B cell (primary cell): ENCODE data around the gene C19orf85. TPM values are rescaled to one million over a fixed set of nuclear protein-coding genes. Genes with fewer than 3 reads are reported as not detected.

Experiments used
- ATAC-seq: fragments of 200-7000 bp; cut with Tn5 transposase; one replicate; pipeline ENCODE4 v1.10.0; 2021; ENCODE audit warnings: low read depth, mild to moderate bottlenecking, moderate number of reproducible peaks, moderate library complexity
- CTCF ChIA-PET: fragments of 350-600 bp; sonication (Branson Sonifier 250); formaldehyde crosslinking; loops from one replicate; lab custom pipeline; 2021; ENCODE audit warnings: antibody characterized with exemption, inconsistent platforms; lab: Charles Lee
- POLR2A ChIA-PET: fragments of 350-600 bp; sonication (Branson Sonifier 250); formaldehyde crosslinking; loops from one replicate; lab custom pipeline; 2021; ENCODE audit warnings: antibody characterized with exemption; lab: Charles Lee
- DNase-seq: peaks from one replicate; pipeline ENCODE4 v3.0.0; 2013
- H2AFZ ChIP-seq: 2 replicates; pipeline ENCODE4 v1.6.1; 2012; ENCODE audit warnings: mild to moderate bottlenecking, low read depth, low read length; ENCODE audit not compliant: insufficient read depth, poor library complexity, severe bottlenecking
- H3K27ac ChIP-seq, 2 donors: 1 replicate in 1 of 2; 2 replicates in 1 of 2; pipeline ENCODE4 v1.5.1; 2012 to 2013; ENCODE audit warnings: low read length in 2 of 2, mild to moderate bottlenecking in 2 of 2, moderate library complexity in 1 of 2
- H3K27me3 ChIP-seq, 4 experiments: fragments of 200-600 bp in 1 of 4; sonication (generic) in 1 of 4; replicated peaks in 1 of 4; 1 replicate in 2 of 4; 2 replicates in 2 of 4; pipeline versions ENCODE4 v1.6.1 to v1.7.0; 2013 to 2016; ENCODE audit warnings: low read length in 3 of 4, mild to moderate bottlenecking in 2 of 4, mixed read lengths in 1 of 4, moderate library complexity in 1 of 4; ENCODE audit not compliant: insufficient read depth in 4 of 4, control insufficient read depth in 3 of 4; ENCODE audit errors: control extremely low read depth in 1 of 4
- H3K36me3 ChIP-seq, 2 experiments: replicated peaks in 1 of 2; 1 replicate in 1 of 2; 2 replicates in 1 of 2; pipeline versions ENCODE4 v1.6.1 to v1.7.1; 2013; ENCODE audit warnings: low read length in 1 of 2; ENCODE audit not compliant: insufficient read depth in 2 of 2, control insufficient read depth in 1 of 2; ENCODE audit errors: control extremely low read depth in 1 of 2, extremely low read depth in 1 of 2
- H3K4me1 ChIP-seq, 2 donors: fragments of 200-600 bp in 1 of 2; sonication (generic) in 1 of 2; 1 replicate in 1 of 2; 2 replicates in 1 of 2; pipeline versions ENCODE4 v1.5.1 to v1.6.1; 2013 to 2017; ENCODE audit warnings: low read length in 2 of 2; ENCODE audit not compliant: control insufficient read depth in 2 of 2, insufficient read depth in 2 of 2
- H3K4me2 ChIP-seq: replicated peaks from 2 replicates; pipeline ENCODE3; 2012; ENCODE audit warnings: mild to moderate bottlenecking, low read depth, low read length; ENCODE audit not compliant: poor library complexity, severe bottlenecking
- H3K4me3 ChIP-seq, 5 experiments: fragments of 200-600 bp in 1 of 5; sonication (generic) in 1 of 5; 1 replicate in 3 of 5; 2 replicates in 2 of 5; pipeline versions ENCODE4 v1.5.1 to v1.7.0; 2011 to 2016; ENCODE audit warnings: low read length in 4 of 5, mild to moderate bottlenecking in 4 of 5, low read depth in 2 of 5, control low read depth in 1 of 5, moderate library complexity in 1 of 5; ENCODE audit not compliant: insufficient read depth in 1 of 5; ENCODE audit errors: control extremely low read depth in 1 of 5, extremely low read depth in 1 of 5
- H3K79me2 ChIP-seq: fragments of 200-600 bp; sonication (generic); one replicate; pipeline ENCODE4 v1.6.0; 2016; ENCODE audit warnings: low read length; ENCODE audit not compliant: control insufficient read depth, insufficient read depth
- H3K9ac ChIP-seq: fragments of 200-600 bp; sonication (generic); 2 replicates; pipeline ENCODE4 v1.6.1; 2017; ENCODE audit warnings: mild to moderate bottlenecking, low read length, moderate library complexity
- H3K9me3 ChIP-seq, 3 donors: one replicate each; pipeline versions ENCODE4 v1.6.1 to v1.7.1; 2013; ENCODE audit warnings: low read length in 2 of 3; ENCODE audit not compliant: control insufficient read depth in 2 of 3, insufficient read depth in 1 of 3; ENCODE audit errors: control extremely low read depth in 1 of 3
- H4K20me1 ChIP-seq: 2 replicates; pipeline ENCODE4 v1.6.0; 2012; ENCODE audit warnings: mild to moderate bottlenecking, low read length; ENCODE audit not compliant: insufficient read depth, control insufficient read depth, poor library complexity, severe bottlenecking
- H3K27ac Mint-ChIP-seq: one replicate; pipeline ENCODE4 v1.8.0; 2021; ENCODE audit warnings: mixed read lengths
- H3K27me3 Mint-ChIP-seq: one replicate; pipeline ENCODE4 v1.8.0; 2021; ENCODE audit warnings: mixed read lengths
- H3K4me1 Mint-ChIP-seq: one replicate; pipeline ENCODE4 v1.8.0; 2021; ENCODE audit warnings: mixed read lengths
- H3K4me3 Mint-ChIP-seq: one replicate; pipeline ENCODE4 v1.8.0; 2021; ENCODE audit warnings: mixed read lengths
- H3K9me3 Mint-ChIP-seq: one replicate; pipeline ENCODE4 v1.8.0; 2022; ENCODE audit warnings: mixed read lengths; ENCODE audit not compliant: insufficient read depth
- CTCF ChIP-seq: fragments of 200-600 bp; IDR thresholded peaks from one replicate; pipeline ENCODE4 v1.8.0; 2022; ENCODE audit warnings: antibody characterized with exemption, mild to moderate bottlenecking
- EZH2 ChIP-seq: IDR thresholded peaks from 2 replicates; pipeline ENCODE4 v1.6.1; 2012; ENCODE audit warnings: borderline replicate concordance, low read depth, mild to moderate bottlenecking, moderate library complexity, low read length; ENCODE audit not compliant: insufficient read depth, poor library complexity, severe bottlenecking
- WGBS: methylation state at CpG from one replicate; pipeline ENCODE4 v1.1.5; 2013; ENCODE audit warnings: missing lambda C conversion rate; ENCODE audit not compliant: insufficient coverage; 5-methylcytosine and 5-hydroxymethylcytosine counted together
- intact Hi-C: fragments of 100-400 bp; cut with micrococcal nuclease; formaldehyde crosslinking; loops from one replicate; pipeline ENCODE4 v1.10.0; 2022
- polyA plus RNA-seq: library from polyadenylated mRNA; depleted of rRNA; stranded (reverse); fragments of >200 nt; gene quantifications from 2 replicates; pipeline ENCODE4 v1.2.3, GENCODE V29; 2012
- total RNA-seq, 2 donors: library from RNA; stranded (reverse); fragments of 120-200 nt in 1 of 2; gene quantifications; 1 replicate in 1 of 2; 2 replicates in 1 of 2; pipeline versions ENCODE4 v1.2.3 to v1.2.4, GENCODE V29; 2013 to 2022

The C19orf85 gene
- total and polyA plus RNA-seq, 2 donors (not counting 1 experiment from before 2014, with no cell fraction given) = not detected

GRCh38 chr19:55459950-55460657 lies 4.4 kb downstream of the C19orf85 start:
- H3K4me1 Mint-ChIP-seq = peaks cover 20% of the 10 kb centered on the region
- no peak overlapping the region for H3K27ac ChIP-seq
- H3K4me3 Mint-ChIP-seq = peak overlapping the region; percentile 87
- H3K4me3 ChIP-seq = no peak overlapping the region
- TF ChIP-seq EZH2 (no peak), CTCF (no peak)
- no peaks in the 10 kb centered on the region for H3K9me3 Mint-ChIP-seq
- intact Hi-C loops = loop anchor here (2.0 to 5.0 kb wide), 3 partner anchors 43 to 179 kb away; partner anchors contain the start of genes HSPBP1 and UBE2S
- H3K9ac ChIP-seq = no peak overlapping the region
- ATAC-seq (no peak), DNase-seq (no peak)
- H3K4me1 ChIP-seq = peaks cover 10 to 14% of the 10 kb centered on the region in 2 donors
- H3K27me3 ChIP-seq = no peaks in the 10 kb centered on the region
- H2AFZ ChIP-seq = no peak overlapping the region
- H3K36me3 ChIP-seq = peaks cover 0 to 2% of the 10 kb centered on the region in 2 experiments
- 82% methylated on average over 7 of the region's 16 CpGs for WGBS
- peak overlapping the region; percentile 46 for H3K27ac Mint-ChIP-seq
- H4K20me1 ChIP-seq = no peaks in the 10 kb centered on the region
- no peaks in the 10 kb centered on the region for H3K27me3 Mint-ChIP-seq
- ChIA-PET CTCF (interaction anchor here (1.8 to 1.9 kb wide), 2 partner anchors 15 to 44 kb away, joined by 8 to 11 read pairs; partner anchors contain the start of gene ZNF628), POLR2A (interaction anchor here (0.5 to 1.1 kb wide), 2 partner anchors 9 to 16 kb away, joined by 3 to 4 read pairs; no protein-coding TSS in a partner anchor)
- peak overlapping the region; percentile 89 for H3K4me2 ChIP-seq
- H3K79me2 ChIP-seq = no peaks in the 10 kb centered on the region
- peaks cover 0 to 3% (median 0%) of the 10 kb centered on the region in 3 donors for H3K9me3 ChIP-seq

DNA sequence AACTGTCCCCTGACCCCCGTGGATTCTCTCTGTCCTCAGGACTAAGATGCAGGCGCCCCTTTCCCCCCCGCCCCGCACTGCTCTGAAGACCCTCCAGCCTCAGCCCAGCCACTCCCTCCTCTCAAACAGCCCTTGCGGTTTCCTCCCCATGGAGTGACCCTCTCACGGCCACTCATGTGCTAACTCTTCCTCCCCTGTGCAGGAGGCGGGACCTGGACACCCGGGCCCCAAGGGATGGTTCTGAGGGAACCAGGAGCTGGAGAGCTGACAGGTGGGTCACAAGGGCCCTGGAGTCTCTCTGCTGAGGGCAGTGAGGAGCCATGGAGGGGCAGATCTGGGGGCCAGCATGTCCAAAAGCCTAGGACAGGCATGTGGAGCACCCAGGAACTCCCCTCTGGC lies 5.0 kb downstream of the C19orf85 start:
- no peak for ATAC-seq
- H3K27me3 Mint-ChIP-seq = no peaks in the 10 kb centered on the region
- intact Hi-C loops = no loop called here
- H3K36me3 ChIP-seq = peaks cover 0 to 2% of the 10 kb centered on the region in 2 experiments
- no peak for DNase-seq
- WGBS = 83% methylated on average over 5 of the region's 8 CpGs
- H3K79me2 ChIP-seq = no peaks in the 10 kb centered on the region
- no peak overlapping the region for H3K4me3 ChIP-seq
- peaks cover 10 to 14% of the 10 kb centered on the region in 2 donors for H3K4me1 ChIP-seq
- H3K4me2 ChIP-seq = no peak overlapping the region
- no peak overlapping the region for H3K9ac ChIP-seq
- TF ChIP-seq CTCF = no peak
- no peak for TF ChIP-seq EZH2
- ChIA-PET CTCF (interaction anchor here (1.8 to 2.6 kb wide), 2 partner anchors 8 to 44 kb away, joined by 8 to 11 read pairs; no protein-coding TSS in a partner anchor), POLR2A (interaction anchor here (0.5 to 1.1 kb wide), 2 partner anchors 9 to 16 kb away, joined by 3 to 4 read pairs; no protein-coding TSS in a partner anchor)
- no peak overlapping the region for H2AFZ ChIP-seq
- H3K9me3 ChIP-seq = peaks cover 0 to 3% (median 0%) of the 10 kb centered on the region in 3 donors
- no peaks in the 10 kb centered on the region for H3K9me3 Mint-ChIP-seq
- peak overlapping the region; percentile 87 for H3K4me3 Mint-ChIP-seq
- peaks cover 20% of the 10 kb centered on the region for H3K4me1 Mint-ChIP-seq
- H3K27me3 ChIP-seq = no peaks in the 10 kb centered on the region
- H3K27ac ChIP-seq = no peak overlapping the region
- H3K27ac Mint-ChIP-seq = no peak overlapping the region
- H4K20me1 ChIP-seq = no peaks in the 10 kb centered on the region
